Measurements from ENCODE around the gene ANO6. TPM values are rescaled to one million over a fixed set of nuclear protein-coding genes. Genes with fewer than 3 reads are reported as not detected.
"Not testable (repeated sequence)": the region's sequence is repeated elsewhere in the genome, so short reads cannot be mapped to it uniquely, and the experiment has no call there.

The ANO6 gene
- polyA plus RNA-seq, 3 donors, result 11.7 to 59.2 (median 21.8) TPM

DNA sequence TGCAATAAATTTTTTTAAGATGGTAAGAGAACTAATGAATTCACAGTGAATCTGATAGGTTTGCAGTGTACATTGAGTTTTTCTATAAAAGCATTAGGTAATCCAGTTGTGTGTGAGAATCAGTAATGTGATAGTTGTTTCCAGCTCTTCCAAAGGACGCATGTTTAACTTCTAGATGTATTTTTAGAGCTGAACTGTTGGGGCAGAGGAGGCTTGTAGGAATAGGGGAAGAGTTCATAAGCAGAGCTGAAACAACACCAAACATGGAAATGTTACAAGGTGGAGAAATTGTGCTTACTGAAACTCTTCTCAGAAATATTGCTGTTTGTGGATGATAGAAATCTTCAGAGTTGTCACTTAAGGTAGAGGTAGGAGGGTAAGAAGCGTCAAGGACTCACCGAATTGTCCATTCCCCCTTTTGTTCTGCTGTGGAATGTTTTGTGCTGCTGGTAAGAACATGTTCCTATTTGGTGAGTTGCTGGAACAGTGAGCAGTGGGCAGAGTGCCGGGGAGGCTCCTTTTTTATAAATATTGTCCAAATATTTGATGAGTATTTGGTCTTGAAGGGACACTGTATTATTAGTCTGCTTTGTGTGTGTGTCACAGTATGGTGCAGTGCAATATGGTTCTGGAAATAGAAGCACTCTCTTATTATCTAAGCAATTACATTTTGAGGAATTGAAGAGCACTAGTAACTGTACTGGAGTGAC is 76.7 kb downstream of the ANO6 start:
- no peak overlapping the region for H3K27ac ChIP-seq (ENCODE audit: low read depth, low read length)
- 73 to 86% (median 75%) methylated on average over 4 of the region's 4 CpGs for WGBS, 3 donors

DNA sequence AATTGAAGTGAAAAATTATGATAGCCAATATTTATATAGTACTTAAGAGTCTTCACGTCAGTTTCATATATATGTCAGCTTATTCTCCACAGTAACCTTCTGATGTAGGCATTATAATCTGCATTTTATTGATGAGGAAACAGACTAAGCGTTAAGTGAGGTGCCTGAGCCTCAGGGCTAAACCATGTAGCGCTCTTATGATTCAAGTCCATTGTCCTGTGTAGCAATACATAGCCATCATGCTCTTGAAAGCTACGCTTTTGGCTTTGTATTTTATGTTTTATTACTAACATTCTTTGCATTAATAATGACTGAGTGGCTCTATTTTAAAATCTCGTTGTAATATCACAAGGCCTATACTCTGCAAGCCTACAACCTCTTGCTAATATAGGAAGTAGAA is 79.0 kb downstream of the ANO6 start:
- 93 to 98% (median 96%) methylated on average over 5 of the region's 5 CpGs for WGBS, 3 donors
- no peak overlapping the region for H3K27ac ChIP-seq (ENCODE audit: low read depth, low read length)

DNA sequence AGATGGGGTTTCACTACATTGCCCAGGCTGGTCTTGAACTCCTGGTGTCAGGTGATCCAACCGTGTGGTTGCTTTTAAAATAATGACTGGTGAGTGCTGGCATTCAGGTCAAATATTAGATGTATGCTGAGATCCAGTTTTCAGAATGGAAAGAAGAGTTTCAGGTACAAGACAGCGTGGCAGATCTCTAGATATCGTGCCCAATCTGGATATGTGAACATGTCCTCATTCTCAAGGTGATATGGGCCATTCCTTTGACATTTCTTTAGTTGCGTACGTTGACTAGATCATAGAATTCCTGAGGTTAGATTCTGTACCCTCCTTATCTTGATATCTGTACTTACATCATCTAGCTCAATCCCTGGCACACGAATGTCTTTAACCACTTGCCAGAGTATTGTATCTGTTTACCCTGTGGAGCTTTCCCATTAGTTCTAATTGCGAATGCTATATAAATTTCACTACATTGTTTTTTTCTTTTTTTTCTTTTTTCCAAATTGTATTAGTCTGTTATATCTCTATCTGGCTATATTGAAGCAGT is 80.2 kb downstream of the ANO6 start:
- no peak overlapping the region for H3K27ac ChIP-seq (ENCODE audit: low read depth, low read length)
- 69 to 77% (median 77%) methylated on average over 7 of the region's 7 CpGs for WGBS, 3 donors

DNA sequence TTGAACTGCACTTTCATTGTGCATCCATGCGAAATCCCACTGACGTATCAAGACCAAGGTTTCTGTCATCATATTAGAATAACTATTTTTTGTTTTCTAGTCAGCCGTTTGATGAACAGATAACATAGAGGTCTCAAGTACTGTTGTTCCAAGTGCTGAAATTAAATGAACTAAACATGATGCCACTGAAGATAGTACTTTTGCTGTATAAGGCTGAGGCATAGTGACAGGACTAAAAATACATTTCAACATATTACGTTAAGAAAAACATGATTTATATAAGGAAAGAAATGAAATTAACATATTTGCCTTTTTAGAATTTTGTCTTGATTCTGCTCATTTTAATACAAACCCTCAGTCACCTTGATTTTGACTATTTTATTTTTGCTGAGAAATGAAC is 82.2 kb downstream of the ANO6 start:
- WGBS, 3 donors, result 79 to 86% (median 80%) methylated on average over 4 of the region's 4 CpGs
- H3K27ac ChIP-seq (ENCODE audit: low read depth, low read length), result no peak overlapping the region

DNA sequence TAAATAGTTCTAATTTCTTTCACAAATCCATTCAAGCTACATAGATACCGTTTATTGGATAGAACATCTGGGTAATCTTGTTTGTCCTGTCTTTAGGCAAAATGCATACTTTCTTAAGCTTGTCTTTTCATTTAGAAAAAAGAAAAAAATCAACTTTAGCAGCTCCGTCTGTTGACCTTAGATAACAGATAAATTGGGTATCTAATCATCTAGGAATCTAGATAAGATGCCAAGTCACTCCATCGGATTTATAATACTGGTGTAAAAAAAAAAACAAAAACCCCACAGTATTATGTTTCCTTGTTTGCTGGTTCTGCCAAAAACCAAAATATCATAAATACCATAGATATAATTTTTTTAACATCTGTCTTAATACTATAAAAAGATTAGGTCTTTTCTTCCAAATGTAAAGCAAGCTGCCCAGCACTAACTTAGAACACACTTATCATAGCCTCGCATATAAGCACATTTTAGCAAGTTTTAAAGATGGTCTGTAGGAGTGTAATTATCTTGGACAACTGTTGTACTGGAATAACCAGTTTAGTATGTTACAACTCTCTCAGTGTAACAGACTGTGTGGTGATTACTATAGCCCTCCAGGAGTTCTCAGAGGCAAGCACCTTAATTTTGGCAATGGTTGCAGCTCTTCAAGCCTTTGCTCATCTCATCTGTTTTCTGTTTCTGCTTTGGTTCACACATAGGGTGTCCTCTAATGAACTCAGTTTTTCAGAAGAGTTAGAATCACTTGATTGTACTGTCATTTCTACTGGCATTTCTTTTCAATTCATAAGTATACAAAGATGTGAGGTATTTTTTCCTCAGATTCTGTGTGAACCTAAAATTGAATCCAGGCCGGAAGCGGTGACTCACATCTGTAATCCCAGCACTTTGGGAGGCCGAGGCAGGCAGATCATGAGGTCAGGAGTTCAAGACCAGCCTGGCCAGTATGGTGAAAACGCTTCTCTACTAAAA is 83.1 kb downstream of the ANO6 start:
- WGBS, 3 donors, result 42 to 50% (median 47%) methylated on average over 8 of the region's 8 CpGs
- H3K27ac ChIP-seq (ENCODE audit: low read depth, low read length), result no peak overlapping the region

DNA sequence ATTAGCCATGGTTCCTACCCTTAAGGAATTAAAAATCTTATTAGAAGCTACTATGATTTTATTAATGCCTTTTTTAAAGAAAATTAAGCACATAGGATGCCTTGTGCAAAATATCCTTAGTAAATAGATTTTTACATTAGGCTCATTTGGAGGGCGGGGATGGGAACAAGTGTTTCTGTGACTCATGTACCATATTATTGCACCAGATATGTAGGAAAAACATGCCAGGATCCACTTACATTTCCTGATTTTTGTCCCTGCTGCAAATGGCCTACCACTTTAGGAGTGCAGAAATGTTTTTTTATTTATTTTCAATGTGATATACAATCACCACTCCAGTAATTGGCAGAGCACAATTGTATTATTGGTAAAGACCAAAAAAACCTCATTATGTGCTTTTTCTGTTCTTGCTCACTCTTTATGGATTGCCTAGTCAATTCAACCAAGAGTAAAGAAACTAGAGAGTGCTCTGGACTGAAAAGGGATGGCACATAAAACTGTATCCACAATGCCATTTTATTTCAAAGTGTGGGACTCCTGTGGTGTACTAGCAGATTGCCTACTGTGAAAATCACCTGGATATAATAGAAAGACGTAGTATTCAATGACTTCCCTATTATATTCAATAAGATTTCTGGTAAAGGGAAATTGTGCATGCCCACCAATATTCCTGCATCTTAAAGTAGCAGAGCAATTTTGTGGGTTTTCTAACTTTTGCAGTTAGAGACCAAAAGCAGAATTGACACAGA is 86.9 kb downstream of the ANO6 start:
- H3K27ac ChIP-seq (ENCODE audit: low read depth, low read length), result no peak overlapping the region
- 94 to 100% (median 97%) methylated on average over 2 of the region's 2 CpGs for WGBS, 3 donors

DNA sequence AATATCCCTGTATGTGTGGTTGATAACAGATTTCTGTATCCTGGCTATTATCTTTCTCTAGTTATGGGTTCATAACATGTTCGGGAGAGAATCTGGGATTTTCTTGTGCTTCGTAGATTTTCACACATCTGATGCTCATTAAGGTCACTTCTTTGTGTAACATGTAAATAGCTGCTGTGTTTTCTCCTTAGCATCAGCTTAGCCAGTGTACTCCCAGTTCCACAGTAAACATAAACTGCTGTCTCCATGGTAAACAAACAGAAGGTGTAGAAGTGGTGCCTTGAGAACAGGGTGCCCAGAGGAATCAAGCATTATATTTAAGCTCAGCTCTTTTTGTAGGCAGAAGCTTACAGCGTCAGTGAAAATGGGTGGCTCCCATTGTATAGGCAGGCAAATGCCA is 88.0 kb downstream of the ANO6 start:
- 87 to 94% (median 91%) methylated on average over 3 of the region's 3 CpGs for WGBS, 3 donors
- H3K27ac ChIP-seq (ENCODE audit: low read depth, low read length), result no peak overlapping the region

DNA sequence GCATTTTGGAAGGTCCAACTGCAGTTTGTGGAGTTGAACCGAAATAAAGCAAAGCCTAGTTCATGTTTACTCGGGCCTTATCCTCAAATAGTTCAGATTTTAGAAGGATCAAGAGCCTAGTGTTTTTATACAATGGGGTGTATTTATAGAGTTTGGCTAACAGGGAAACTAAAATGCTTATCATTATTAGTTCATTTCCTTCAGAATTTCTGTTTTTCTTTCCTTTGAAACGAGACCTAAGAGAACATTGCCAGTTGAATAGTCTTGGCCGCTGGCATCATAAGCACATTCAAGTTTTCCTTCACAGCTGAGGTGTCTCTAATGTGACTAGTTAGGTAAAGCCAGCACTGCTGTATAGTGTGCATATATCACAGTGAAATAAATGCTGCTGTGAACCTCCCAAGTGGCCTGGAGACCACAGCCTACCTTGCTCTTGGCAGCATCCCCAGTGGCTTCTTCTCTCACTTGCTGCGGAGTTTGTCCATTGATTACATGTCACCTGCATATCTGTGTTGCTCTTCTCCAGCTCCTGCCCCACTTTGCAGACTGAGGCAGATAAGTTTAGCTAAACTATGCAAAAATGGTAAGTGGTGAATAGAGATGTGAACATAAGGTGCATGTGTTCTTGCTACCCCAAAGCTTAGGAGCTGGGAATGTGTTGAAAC is 88.8 kb downstream of the ANO6 start:
- 58 to 76% (median 62%) methylated on average over 5 of the region's 5 CpGs for WGBS, 3 donors
- H3K27ac ChIP-seq (ENCODE audit: low read depth, low read length), result no peak overlapping the region

DNA sequence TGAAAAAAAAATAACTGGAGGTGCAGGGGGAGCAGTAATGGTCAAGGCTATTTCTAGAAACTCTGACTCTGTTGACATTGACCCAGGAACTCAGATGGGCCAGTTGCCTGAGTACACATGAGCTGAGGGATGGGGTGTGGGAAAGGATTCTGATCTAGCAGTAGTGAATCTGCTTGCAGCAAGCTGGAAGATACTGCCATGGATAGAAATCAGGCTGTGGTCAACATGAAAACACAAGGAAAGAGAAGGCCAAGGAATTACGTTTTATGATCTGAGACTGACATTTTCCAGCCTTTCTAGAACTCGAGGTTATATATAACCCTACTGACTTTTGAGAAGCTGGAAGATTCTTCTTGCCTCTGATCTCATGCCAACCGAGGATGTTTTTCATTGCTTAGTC is 90.0 kb downstream of the ANO6 start:
- H3K27ac ChIP-seq (ENCODE audit: low read depth, low read length), result no peak overlapping the region
- WGBS, 3 donors, result 59 to 79% (median 66%) methylated on average over 3 of the region's 3 CpGs

DNA sequence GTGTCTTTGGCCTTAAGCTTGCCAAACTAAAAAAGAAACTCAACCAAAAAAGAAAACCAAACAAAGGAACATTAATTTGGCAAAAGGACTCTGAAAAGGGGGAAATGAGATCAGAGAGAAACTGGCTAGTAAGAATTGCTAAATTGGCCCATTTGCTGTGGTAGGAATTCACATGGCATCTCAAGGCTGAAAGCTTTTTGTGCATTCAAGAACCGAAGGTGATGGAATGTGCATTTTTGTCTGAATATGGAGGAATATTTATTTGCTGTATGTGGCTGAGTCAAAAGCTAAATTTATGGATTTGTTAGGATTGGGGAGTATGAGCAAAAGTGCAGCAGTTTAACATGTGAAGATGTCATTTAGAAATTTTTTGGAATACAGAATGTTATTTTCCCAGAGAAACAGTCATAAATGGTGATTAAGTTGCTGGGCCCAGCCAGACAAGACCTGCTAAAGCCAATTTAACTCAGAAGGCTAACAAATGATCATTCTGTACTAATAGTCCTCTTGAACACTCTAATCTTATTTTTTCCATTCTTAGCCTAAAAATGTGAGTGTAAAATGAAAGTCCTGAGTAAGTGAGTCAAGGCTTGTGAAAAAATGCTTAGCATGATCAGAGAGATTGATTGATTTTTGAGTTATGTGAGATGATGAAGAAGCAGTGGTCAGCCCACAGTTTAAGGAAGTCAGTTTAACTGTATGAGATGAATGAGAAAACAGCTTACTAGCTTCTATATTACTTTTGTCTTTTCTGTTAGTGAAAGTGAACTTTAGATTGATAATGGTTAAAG is 94.1 kb downstream of the ANO6 start:
- 35 to 43% (median 39%) methylated on average over 1 of the region's 1 CpG for WGBS, 3 donors
- no peak overlapping the region for H3K27ac ChIP-seq (ENCODE audit: low read depth, low read length)

DNA sequence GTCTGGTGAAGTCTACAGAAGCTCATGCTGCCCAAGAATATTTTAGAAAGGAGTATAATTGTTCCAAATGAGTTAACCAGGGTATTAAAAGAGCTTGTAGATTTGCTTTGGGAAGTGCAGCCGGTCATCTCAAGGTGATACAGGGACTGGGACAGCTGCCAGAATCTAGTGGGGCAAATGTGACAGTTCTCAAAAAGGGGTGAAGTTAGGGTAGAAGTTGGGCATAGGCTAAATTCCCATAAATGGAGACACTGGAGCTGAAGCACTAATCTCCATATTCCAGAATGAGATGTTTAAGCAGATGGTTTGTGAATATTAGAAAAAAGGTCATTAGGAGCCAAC is 94.7 kb downstream of the ANO6 start:
- no peak overlapping the region for H3K27ac ChIP-seq (ENCODE audit: low read depth, low read length)
- WGBS, 3 donors, result 19 to 71% (median 52%) methylated on average over 1 of the region's 1 CpG

DNA sequence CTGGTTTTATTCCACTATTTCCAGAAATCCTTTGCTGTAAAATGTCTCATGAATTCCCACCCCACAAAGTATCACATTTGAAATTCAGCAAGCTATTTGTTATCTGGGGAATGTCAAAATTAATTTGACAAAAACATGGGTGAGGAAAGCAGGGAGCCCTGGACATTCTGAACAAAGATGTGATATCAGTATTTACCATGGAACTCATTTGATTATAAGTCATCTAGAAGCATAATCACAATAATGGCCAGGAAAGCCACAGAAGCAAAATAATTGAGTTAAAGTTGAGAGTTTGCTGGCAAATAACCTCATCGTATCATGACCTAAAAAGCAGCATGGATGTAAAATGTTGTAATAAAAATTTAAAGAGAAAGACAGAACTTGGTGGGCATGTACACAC is 96.1 kb downstream of the ANO6 start:
- H3K27ac ChIP-seq (ENCODE audit: low read depth, low read length), result no peak overlapping the region
- 81 to 85% (median 83%) methylated on average over 1 of the region's 1 CpG for WGBS, 3 donors

DNA sequence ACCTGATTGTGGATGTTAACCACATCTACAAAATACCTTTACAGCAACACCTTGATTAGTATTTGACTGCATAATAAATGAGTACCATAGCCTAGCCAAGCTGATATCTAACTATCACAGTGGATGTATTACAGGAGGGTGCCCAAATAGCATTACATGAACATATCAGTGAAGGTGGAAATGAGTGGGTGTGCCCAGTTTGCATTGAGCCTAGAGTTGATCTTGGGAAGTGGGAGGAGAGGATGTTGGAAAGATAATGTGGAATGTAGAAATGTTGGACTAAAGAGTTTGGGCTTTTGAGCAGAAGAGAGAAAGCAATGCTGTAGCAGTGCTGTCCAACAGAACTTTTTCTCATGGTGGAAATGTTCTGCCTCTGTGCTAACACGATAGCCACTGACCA is 98.9 kb downstream of the ANO6 start:
- H3K27ac ChIP-seq (ENCODE audit: low read depth, low read length), result no peak overlapping the region
- WGBS, 3 donors, result 93 to 100% (median 96%) methylated on average over 1 of the region's 1 CpG

DNA sequence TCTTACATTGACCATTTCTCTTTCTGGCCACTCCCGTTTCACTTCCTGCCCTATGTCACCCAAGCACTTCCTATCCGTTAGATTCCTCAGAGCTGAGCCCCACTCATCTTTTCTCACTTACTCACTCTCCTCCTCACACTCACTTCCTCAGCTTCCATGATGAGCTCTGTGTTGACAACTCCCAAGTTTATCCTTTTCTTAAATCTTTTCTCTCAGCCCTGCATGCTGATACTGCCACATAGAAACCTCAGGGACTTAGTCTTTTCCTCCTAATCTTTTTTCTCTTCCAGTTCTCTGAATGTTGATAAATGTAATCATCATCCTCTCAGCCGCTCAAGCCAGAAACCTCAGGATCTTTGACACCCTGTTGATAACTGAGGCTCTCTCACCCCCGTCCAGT is 99.6 kb downstream of the ANO6 start:
- WGBS, 3 donors, result 92 to 96% (median 96%) methylated on average over 4 of the region's 4 CpGs
- no peak overlapping the region for H3K27ac ChIP-seq (ENCODE audit: low read depth, low read length)

DNA sequence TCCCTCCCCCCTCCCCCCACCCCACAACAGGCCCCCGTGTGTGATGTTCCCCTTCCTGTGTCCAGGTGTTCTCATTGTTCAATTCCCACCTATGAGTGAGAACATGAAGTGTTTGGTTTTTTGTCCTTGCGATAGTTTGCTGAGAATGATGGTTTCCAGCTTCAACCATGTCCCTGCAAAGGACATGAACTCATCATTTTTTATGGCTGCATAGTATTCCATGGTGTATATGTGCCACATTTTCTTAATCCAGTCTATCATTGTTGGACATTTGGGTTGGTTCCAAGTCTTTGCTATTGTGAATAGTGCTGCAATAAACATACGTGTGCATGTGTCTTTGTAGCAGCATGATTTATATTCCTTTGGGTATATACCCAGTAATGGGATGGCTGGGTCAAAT is 101.4 kb downstream of the ANO6 start:
- WGBS, 3 donors, result 91 to 100% (median 91%) methylated on average over 2 to 3 of the region's 3 CpGs
- not testable (repeated sequence) for H3K27ac ChIP-seq (ENCODE audit: low read depth, low read length)

DNA sequence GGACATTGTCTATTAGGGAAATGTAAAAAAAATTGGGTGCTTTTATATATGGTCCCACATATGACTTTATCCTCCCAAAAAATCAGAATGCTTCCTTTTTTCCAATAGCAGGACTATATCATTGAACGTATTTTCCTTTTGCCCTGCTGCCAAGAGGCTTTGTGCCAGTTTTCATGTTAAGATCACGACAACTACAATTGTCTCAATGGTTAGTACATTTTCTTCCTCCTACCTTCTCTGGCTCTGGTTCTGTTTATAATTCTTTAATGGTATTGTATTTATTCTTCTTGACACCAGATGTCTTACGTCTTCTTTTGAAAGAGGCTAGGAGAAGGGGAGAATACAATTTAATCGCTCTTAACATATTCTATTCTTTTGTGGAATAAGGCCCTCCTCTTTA is 106.9 kb downstream of the ANO6 start:
- 74 to 75% (median 74%) methylated on average over 4 of the region's 4 CpGs for WGBS, 3 donors
- no peak overlapping the region for H3K27ac ChIP-seq (ENCODE audit: low read depth, low read length)

DNA sequence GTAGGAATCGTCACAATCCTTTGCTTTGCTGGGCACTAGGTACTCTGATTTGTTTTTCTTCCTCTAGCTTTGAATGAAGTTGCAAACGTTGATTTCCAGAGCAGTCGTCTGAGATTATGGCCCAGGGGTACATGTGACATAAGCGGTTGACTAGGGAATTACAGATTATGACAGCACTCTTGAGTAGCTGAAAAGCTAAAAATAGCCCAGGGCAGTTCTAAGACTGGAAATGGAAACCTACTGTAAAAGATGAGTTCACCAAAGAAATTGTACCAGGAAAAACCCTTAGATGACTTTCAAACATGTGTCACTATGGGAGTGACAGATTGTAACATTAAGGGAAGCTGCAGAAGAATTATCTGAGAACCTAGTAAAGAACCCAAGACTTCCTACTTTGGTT is 108.5 kb downstream of the ANO6 start:
- 45 to 51% (median 48%) methylated on average over 4 of the region's 4 CpGs for WGBS, 3 donors
- H3K27ac ChIP-seq (ENCODE audit: low read depth, low read length), result no peak overlapping the region
